Mesothelial cell of epicardium (in vitro differentiated cells): Measurements from ENCODE around the gene SUMF1. TPM values are rescaled to one million over a fixed set of nuclear protein-coding genes. Genes with fewer than 3 reads are reported as not detected.

Experiments
- DNase-seq, 2 experiments: peaks; one replicate each; pipeline ENCODE4 v3.0.0; 2021; ENCODE audit warnings: low spot score in 2 of 2; ENCODE audit not compliant: unreplicated experiment in 2 of 2
- H3K27ac Mint-ChIP-seq: 2 replicates; pipeline ENCODE4 v1.8.0; 2021; ENCODE audit warnings: mixed read lengths
- H3K27me3 Mint-ChIP-seq: 2 replicates; pipeline ENCODE4 v1.8.0; 2021; ENCODE audit warnings: low read depth, mixed read lengths
- H3K36me3 Mint-ChIP-seq: 2 replicates; pipeline ENCODE4 v1.8.0; 2021; ENCODE audit warnings: mixed read lengths
- H3K4me1 Mint-ChIP-seq: 2 replicates; pipeline ENCODE4 v1.8.0; 2021; ENCODE audit warnings: mixed read lengths
- H3K4me3 Mint-ChIP-seq: 2 replicates; pipeline ENCODE4 v1.8.0; 2021; ENCODE audit warnings: mild to moderate bottlenecking, moderate library complexity, mixed read lengths
- H3K9me3 Mint-ChIP-seq: 2 replicates; pipeline ENCODE4 v1.8.0; 2021; ENCODE audit warnings: mixed read lengths
- total RNA-seq: library from RNA; stranded (reverse); gene quantifications from 3 replicates; pipeline ENCODE4 v1.2.1, GENCODE V29; 2021
- TF ChIP-seq, protein P1 (sequence below): fragments of 200-600 bp; sonication (generic); IDR thresholded peaks from one replicate; pipeline ENCODE4 v1.5.0; 2021; ENCODE audit warnings: antibody characterized with exemption; ENCODE audit not compliant: unreplicated experiment

Gene SUMF1
- total RNA-seq, result 26.5 to 31.3 TPM (median 28.7 TPM) in 3 replicates

DNA sequence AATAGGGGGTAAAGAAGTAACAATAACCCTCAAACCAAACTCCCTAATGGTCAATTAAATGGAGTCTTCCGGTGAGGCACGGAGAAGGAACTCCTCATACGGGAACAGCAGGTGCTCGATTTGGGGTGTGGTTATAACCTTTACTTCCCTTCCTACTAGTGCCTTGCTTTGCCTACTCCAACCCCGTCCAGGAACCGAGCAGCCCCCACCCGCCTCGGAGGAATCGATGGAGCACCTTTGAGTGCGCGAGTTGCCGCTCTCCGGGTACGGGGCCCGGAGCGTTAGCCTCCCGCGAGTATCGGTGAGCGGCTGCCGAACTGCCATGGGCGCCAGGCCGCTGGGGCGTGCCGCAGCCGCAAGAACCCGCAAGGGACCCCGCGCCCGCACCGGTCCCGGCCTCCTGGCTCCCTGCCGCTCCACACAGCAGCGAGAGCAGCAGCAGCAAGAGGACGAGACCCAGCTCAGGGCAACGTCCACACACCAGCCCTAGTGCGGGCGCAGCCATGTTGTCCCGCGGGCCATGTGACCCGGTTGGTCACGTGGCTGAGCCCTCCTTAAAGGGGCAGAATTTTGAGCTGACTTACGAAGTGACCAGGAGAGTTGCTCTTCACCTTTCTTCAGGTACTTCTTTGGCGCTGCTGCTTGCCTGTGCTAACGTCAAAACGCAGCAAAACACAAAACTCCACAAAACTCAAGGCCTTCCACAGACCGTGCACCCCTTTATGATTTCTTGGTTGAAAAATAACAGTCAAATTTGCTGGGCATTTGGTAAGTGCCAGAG, at the start of gene SUMF1:
TSS of gene SUMF1 (minus strand) at position 529 of the 781 bp plus-strand sequence. CDS start at position 505, 24 bp downstream.
- TF ChIP-seq, protein P1, sequence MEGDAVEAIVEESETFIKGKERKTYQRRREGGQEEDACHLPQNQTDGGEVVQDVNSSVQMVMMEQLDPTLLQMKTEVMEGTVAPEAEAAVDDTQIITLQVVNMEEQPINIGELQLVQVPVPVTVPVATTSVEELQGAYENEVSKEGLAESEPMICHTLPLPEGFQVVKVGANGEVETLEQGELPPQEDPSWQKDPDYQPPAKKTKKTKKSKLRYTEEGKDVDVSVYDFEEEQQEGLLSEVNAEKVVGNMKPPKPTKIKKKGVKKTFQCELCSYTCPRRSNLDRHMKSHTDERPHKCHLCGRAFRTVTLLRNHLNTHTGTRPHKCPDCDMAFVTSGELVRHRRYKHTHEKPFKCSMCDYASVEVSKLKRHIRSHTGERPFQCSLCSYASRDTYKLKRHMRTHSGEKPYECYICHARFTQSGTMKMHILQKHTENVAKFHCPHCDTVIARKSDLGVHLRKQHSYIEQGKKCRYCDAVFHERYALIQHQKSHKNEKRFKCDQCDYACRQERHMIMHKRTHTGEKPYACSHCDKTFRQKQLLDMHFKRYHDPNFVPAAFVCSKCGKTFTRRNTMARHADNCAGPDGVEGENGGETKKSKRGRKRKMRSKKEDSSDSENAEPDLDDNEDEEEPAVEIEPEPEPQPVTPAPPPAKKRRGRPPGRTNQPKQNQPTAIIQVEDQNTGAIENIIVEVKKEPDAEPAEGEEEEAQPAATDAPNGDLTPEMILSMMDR, result no peak
- H3K27me3 Mint-ChIP-seq, result peaks cover 21% of the 10 kb centered on the region
- H3K9me3 Mint-ChIP-seq, result no peaks in the 10 kb centered on the region
- peak; percentile 47 to 71 for DNase-seq
- H3K4me1 Mint-ChIP-seq, result peaks cover 5% of the 10 kb centered on the region
- H3K4me3 Mint-ChIP-seq, result peak within 1 kb of the TSS; percentile 91
- H3K36me3 Mint-ChIP-seq, result no peaks in the 10 kb centered on the region
- peak within 1 kb of the TSS; percentile 96 for H3K27ac Mint-ChIP-seq

DNA sequence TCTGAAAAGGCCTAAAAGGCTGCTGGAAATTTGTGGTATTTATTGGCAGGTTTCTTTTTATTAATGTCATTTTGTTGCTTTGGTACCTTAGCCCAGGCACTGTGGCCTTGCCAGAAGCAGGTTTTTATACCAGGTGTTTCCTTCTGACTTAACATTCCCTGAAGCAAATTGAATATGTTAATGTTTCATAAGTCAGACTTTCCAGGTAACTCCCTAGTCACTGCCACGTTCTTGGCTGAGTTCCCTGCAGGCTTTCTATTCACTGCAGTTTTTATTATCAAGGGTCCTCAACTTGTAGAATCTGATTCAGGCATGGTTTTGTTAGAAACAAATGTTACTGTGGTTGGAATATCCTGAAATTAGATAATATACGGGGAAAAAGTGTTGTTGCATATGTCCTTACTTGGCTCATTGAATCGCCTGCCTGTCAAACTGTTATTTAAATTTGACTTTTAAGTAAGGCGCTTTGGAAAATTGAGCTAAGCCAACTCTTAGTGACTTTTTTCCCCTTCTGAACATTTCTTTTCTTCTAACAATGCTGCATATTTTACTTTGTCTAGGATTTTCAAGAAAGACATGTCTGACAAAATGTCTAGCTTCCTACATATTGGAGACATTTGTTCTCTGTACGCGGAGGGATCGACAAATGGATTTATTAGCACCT, 49.0 kb upstream of the SUMF1 start:
- Mint-ChIP-seq H3K27me3 (peaks cover 11% of the 10 kb centered on the region), H3K36me3 (no peaks in the 10 kb centered on the region), H3K4me3 (no peak overlapping the region), H3K27ac (peak overlapping the region; percentile 68), H3K9me3 (no peaks in the 10 kb centered on the region), H3K4me1 (peaks cover 40% of the 10 kb centered on the region)
- TF ChIP-seq, protein P1, result no peak
- no peak for DNase-seq

DNA sequence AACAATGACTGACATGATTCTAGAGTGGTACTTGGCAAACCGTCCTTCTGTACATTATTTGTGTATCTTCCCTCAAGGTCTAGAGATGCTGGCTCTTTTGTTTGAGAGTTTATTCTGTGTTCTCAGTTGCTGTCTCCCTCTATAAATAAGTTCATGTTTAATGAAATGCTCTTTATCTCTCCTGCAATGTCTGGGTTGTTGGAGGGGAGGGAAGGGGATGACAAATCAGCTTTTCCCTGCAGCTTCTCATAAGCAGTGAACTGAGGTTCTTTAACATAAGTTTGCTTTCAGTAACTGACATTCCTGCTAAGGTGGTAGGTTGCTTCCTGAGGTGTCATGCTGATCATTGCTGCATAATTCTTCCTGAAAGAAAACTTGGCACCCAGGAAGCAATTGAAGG, 47.8 kb upstream of the SUMF1 start:
- TF ChIP-seq, protein P1, result no peak
- no peaks in the 10 kb centered on the region for H3K36me3 Mint-ChIP-seq
- no peak for DNase-seq
- H3K27ac Mint-ChIP-seq, result peak overlapping the region; percentile 19
- no peak overlapping the region for H3K4me3 Mint-ChIP-seq
- H3K4me1 Mint-ChIP-seq, result peaks cover 38% of the 10 kb centered on the region
- no peaks in the 10 kb centered on the region for H3K9me3 Mint-ChIP-seq
- H3K27me3 Mint-ChIP-seq, result peaks cover 18% of the 10 kb centered on the region

DNA sequence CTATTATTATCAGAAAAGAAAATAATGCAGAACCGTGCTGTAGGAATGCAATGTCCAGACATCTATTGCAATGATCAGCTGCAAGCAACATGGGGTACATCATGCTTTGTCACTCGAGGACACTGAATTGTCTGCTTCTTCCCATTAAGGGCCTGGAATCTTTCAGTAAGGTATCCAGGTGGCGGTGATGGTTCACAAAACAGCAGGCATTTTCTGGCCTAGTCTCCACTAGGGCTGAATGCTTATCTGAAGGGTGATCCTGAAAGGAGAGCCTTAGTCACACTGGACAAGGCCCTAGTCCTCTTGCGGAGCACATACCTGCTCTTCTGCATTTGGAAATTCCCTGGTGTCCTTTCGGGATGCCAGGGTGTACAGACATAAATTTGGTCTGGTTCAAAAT, 47.3 kb upstream of the SUMF1 start:
- H3K36me3 Mint-ChIP-seq, result no peaks in the 10 kb centered on the region
- H3K4me1 Mint-ChIP-seq, result peaks cover 38% of the 10 kb centered on the region
- H3K9me3 Mint-ChIP-seq, result no peaks in the 10 kb centered on the region
- H3K4me3 Mint-ChIP-seq, result no peak overlapping the region
- no peak overlapping the region for H3K27ac Mint-ChIP-seq
- TF ChIP-seq, protein P1, result no peak
- H3K27me3 Mint-ChIP-seq, result peaks cover 12% of the 10 kb centered on the region
- no peak for DNase-seq

DNA sequence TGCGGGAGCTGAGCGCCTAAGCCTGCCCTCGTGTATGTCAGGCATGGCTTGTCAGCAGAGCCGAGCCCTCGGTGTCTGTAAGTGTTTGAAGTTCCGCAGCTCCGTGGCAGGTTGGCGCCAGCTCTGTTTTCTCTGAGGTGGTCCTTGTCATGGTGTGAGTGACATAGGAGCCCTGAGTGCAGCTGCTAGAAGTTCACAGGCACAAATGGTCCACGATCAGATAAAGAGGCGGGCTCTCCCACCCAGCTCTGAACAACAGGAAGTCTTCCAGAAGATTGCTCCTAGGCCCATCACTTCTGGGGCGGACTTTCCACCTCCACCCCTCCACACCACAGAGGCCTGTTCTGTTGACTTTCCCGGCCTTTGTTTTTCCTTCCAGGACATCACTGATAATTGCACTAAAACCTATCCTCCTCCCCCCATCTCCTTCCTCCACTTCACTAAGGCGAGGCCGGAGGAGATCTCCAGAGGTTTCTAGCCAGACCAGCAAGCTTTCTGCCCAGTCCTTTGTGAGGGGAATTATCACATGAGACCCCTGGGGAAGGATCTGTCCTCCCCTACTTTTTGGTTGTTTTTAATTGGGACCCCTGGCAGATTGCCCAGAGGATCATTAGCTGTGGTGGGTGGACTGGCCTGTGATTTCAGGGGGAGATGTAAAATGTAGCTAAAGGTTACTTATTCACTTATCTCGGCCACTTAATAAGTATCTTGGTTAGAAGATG, 46.0 kb upstream of the SUMF1 start:
- TF ChIP-seq, protein P1, result no peak
- DNase-seq, result no peak
- no peak overlapping the region for H3K4me3 Mint-ChIP-seq
- H3K36me3 Mint-ChIP-seq, result no peaks in the 10 kb centered on the region
- H3K9me3 Mint-ChIP-seq, result no peaks in the 10 kb centered on the region
- H3K4me1 Mint-ChIP-seq, result peaks cover 43% of the 10 kb centered on the region
- H3K27ac Mint-ChIP-seq, result peak overlapping the region; percentile 27
- H3K27me3 Mint-ChIP-seq, result peaks cover 12% of the 10 kb centered on the region
